HL-60 (cell line): Measurements from ENCODE around the gene INPP5J.

Experiments used
- DNase-seq, 2 experiments: peaks; one replicate each; pipeline ENCODE4 v3.0.0-alpha.2; 2010 to 2020; ENCODE audit warnings: low read depth in 1 of 2, low spot score in 1 of 2
- H3K27ac ChIP-seq: fragments of 250-450 bp; sonication (Bioruptor Pico); replicated peaks from 2 replicates; pipeline ENCODE4 v1.5.1; 2020; ENCODE audit warnings: mild to moderate bottlenecking, moderate library complexity
- H3K27me3 ChIP-seq: fragments of 250-450 bp; sonication (Bioruptor Pico); 2 replicates; pipeline ENCODE4 v1.5.1; 2021; ENCODE audit warnings: mild to moderate bottlenecking, moderate library complexity; ENCODE audit not compliant: insufficient read depth, poor library complexity, severe bottlenecking
- H3K4me3 ChIP-seq: replicated peaks from 2 replicates; pipeline ENCODE4 v1.5.1; 2011; ENCODE audit warnings: mild to moderate bottlenecking, control low read depth, low read length; ENCODE audit not compliant: insufficient read depth
- GABPA ChIP-seq: IDR thresholded peaks from 2 replicates; pipeline ENCODE4 v1.6.1; 2012; ENCODE audit warnings: low read depth
- POLR2AphosphoS5 ChIP-seq: IDR thresholded peaks from 2 replicates; pipeline ENCODE4 v1.6.1; 2012; ENCODE audit warnings: low read depth
- SPI1 ChIP-seq: IDR thresholded peaks from 2 replicates; pipeline ENCODE4 v1.6.1; 2012; ENCODE audit warnings: low read depth, mild to moderate bottlenecking, borderline replicate concordance
- TF ChIP-seq, protein P1 (sequence below): IDR thresholded peaks from one replicate; pipeline ENCODE4 v1.5.1; 2011; ENCODE audit warnings: low read length, control low read depth, inconsistent platforms; ENCODE audit not compliant: insufficient read depth
- TF ChIP-seq, protein P2 (sequence below): IDR thresholded peaks from 2 replicates; pipeline ENCODE4 v1.6.1; 2012; ENCODE audit warnings: low read depth; ENCODE audit not compliant: insufficient replicate concordance

The INPP5J gene

DNA sequence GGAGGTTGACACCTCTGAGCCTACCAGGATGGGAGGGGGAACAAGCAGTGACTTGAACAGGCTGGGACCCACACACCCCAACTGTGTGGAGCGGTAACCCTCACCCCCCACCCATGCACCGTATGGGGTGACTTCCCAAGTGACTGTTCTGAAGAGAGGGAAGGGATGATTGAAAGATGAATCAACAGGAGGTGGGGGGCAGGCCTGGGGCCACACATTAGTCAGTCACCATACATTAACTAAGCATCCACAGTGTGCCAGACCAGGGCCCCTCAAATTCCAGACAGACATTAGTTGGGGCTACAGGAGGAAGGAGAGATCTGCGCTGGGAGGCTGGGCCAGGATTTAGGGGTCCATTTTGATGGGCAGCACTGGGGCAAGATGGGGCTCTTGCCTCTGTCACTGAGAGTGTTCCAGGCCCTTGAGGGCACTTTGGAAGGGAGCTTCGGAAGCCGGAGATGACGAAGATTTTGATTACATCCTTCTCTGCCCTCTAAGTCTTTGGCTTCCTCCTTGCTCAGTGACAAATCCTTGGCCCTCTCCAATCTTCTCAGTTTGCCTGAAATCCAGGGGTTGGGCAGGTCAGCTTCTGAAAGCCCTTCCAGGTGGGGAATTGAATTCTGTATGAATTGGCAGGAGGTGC lies 40.7 kb upstream of the INPP5J start:
- H3K27me3 ChIP-seq: no peaks in the 10 kb centered on the region
- H3K4me3 ChIP-seq: no peak overlapping the region
- H3K27ac ChIP-seq: no peak overlapping the region
- TF ChIP-seq POLR2AphosphoS5 (no peak), SPI1 (no peak), GABPA (no peak)
- TF ChIP-seq, protein P1, sequence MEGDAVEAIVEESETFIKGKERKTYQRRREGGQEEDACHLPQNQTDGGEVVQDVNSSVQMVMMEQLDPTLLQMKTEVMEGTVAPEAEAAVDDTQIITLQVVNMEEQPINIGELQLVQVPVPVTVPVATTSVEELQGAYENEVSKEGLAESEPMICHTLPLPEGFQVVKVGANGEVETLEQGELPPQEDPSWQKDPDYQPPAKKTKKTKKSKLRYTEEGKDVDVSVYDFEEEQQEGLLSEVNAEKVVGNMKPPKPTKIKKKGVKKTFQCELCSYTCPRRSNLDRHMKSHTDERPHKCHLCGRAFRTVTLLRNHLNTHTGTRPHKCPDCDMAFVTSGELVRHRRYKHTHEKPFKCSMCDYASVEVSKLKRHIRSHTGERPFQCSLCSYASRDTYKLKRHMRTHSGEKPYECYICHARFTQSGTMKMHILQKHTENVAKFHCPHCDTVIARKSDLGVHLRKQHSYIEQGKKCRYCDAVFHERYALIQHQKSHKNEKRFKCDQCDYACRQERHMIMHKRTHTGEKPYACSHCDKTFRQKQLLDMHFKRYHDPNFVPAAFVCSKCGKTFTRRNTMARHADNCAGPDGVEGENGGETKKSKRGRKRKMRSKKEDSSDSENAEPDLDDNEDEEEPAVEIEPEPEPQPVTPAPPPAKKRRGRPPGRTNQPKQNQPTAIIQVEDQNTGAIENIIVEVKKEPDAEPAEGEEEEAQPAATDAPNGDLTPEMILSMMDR: no peak
- TF ChIP-seq, protein P2, sequence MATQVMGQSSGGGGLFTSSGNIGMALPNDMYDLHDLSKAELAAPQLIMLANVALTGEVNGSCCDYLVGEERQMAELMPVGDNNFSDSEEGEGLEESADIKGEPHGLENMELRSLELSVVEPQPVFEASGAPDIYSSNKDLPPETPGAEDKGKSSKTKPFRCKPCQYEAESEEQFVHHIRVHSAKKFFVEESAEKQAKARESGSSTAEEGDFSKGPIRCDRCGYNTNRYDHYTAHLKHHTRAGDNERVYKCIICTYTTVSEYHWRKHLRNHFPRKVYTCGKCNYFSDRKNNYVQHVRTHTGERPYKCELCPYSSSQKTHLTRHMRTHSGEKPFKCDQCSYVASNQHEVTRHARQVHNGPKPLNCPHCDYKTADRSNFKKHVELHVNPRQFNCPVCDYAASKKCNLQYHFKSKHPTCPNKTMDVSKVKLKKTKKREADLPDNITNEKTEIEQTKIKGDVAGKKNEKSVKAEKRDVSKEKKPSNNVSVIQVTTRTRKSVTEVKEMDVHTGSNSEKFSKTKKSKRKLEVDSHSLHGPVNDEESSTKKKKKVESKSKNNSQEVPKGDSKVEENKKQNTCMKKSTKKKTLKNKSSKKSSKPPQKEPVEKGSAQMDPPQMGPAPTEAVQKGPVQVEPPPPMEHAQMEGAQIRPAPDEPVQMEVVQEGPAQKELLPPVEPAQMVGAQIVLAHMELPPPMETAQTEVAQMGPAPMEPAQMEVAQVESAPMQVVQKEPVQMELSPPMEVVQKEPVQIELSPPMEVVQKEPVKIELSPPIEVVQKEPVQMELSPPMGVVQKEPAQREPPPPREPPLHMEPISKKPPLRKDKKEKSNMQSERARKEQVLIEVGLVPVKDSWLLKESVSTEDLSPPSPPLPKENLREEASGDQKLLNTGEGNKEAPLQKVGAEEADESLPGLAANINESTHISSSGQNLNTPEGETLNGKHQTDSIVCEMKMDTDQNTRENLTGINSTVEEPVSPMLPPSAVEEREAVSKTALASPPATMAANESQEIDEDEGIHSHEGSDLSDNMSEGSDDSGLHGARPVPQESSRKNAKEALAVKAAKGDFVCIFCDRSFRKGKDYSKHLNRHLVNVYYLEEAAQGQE: no peak
- DNase-seq: no peak

DNA sequence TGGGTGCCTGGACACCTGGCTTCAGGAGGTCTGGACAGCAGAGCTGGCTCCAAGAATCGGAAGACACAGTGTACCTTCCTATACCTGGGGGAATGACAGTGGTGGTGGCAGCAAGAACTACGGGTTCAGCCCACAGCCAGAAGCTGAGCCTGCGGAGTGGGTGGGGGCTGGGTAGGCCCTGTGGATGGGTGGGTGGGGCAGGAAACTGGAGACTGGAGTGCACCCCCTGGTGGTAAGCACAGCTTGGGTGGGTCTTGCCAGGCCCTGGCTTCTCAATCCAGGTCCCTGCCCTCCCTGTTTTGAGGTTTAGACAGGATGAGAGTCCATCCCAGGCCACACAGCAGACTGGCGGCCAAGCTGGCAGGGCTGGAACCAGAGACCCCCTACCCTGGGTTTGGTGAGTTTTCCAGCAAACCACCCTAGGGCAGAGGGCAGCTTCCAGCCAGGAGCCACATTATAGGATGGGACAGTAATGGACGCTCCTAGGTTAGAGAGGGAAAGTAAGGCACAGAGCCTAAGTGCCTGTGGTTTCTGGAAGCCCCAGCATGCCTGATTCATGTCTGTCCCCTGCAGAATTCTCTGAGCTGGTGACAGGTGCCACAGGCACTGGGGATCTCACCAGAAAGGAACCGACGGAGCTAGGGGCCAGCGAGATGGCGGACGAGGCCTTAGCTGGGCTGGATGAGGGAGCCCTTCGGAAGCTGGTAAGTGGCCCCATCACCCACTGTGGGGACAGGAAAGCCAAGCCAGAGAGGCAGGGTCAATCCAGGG lies 40.0 kb upstream of the INPP5J start:
- peak; percentile 28 to 34 for DNase-seq
- no peaks in the 10 kb centered on the region for H3K27me3 ChIP-seq
- H3K4me3 ChIP-seq: no peak overlapping the region
- H3K27ac ChIP-seq: no peak overlapping the region
- TF ChIP-seq, protein P1: peak; percentile 24
- TF ChIP-seq, protein P2: no peak
- TF ChIP-seq SPI1: no peak

DNA sequence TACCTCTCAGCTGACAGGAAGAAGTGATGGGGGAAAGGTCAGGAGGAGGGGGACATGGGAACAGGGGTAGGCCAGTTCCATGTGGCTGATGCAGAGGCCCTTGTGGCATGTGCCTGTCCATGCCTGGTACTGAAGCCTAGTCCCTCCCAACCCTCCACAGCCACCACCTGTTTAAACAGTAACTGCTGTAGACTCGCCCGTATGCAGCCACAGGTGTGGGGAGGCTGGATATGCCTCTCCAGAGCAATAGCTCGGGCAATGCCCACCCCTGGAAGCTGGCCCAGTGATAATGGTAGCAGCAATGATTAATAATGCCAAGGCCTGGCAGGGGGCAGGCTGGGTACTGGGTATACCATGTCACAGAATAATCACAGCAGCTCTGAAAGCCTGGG lies 39.4 kb upstream of the INPP5J start:
- no peak for DNase-seq
- TF ChIP-seq, protein P1: no peak
- TF ChIP-seq SPI1: no peak
- TF ChIP-seq, protein P2: no peak
- TF ChIP-seq GABPA: no peak
- no peak for TF ChIP-seq POLR2AphosphoS5
- no peak overlapping the region for H3K4me3 ChIP-seq
- H3K27ac ChIP-seq: no peak overlapping the region
- no peaks in the 10 kb centered on the region for H3K27me3 ChIP-seq
